NCI-H187 treated with DMSO at 0.1 percent for 48 hours (cell line): ENCODE measurements around the gene DLGAP3.

ENCODE experiments used
- DNase-seq: peaks from one replicate; lab custom pipeline; 2025; lab: John Stamatoyannopoulos, UW

DLGAP3 gene

DNA sequence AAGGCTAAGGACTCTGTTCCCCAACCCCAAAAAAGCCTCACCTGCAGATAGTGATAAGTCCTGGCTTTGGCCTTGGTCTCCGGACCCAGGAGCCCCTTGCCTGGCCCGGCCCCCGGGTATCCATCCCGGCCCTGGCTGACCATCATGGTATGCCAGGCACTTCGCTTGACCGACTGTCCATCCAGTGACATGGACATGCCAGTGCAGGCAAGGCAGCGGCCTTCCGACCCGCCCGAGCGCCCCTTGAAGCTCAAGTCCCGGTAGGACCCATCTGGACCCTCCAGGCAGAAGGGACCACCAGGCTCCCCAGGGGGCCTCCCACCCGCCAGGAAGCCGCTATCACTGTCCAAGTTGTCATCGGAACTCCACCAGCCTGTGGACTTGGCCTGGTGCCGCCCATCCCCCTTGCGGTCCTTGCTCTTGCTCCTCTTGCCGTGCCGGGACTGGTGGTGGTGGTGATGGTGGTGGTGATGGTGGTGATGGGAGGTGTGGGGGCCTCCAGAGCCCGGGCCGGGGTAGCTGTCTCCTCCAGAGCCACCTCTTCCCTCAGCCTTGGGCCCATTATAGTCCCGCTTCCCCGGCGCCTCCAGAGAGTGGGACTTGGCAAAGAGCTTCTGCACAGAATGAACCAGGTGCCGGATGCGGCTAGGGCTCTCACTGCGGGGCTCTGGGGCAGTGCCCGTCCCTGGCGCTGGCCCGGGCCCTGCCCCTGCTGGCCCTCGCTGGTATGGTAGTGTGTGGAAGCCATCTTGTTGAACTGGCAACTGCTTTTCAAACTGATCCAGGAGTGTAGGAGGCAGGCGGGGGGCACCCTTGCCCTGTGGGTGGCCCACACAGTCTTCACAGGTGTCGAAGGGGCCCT is 25.0 kb downstream of the DLGAP3 start:
- DNase-seq, result no peak

- no peak for DNase-seq
Measured at GRCh38 chr1:34901919-34902318, 27.5 kb downstream of the DLGAP3 start.

DNA sequence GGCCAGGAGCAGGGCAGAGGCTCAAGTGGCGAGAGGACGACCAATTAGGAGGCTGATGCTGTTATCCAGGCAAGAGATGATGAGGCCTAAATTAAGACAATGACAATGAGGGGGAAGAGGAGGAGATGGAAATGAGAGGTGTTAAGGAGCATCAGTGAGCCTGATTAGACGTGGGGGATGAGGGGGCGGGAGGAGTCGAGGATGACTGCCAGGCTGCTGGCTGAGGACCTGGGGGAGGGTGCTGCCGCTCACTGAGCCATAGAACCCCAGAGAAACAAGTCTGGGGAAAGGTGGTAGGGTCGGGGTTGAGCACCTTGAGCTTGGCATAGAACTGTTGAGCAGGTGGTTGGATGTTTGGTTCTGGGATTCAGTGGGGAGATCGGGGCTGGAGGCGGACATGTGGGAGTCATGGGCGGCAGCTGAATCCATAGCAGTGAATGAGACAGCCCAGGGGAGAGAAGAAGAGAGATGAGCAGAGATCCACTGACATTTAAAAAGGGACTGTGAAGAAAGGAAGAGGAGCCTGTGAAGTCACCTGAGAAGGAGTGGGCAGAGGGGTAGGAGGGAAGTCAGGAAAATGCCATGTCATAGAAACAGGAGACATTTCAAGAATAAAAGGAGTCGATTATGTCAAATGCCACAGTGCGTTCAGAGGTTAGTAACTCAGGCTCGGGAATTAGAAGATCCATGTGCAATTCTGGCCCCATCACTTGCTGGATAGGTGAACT is 28.5 kb downstream of the DLGAP3 start:
- DNase-seq, result no peak

- DNase-seq, result no peak
Measured at GRCh38 chr1:34899906-34900305, 29.5 kb downstream of the DLGAP3 start.

DNA sequence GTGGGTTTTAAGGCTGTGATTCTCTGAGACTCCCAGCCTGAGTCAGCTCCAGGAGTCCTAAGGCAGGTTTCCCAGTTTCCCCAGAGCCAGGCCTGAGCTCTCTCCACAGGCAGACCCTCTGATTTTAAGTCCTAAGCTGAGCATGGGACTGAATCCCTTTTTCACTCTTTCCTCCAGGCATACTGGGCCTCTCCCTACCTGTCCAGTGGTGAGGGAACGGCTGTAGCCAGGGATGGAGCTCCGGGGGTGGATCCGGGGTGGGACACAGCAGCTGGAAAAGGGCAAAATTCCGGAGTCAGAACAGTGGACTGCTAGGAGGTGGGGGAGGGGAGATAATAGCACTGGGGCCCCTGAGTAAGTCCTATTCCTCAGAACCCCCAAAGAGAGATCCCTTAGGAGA is 30.0 kb downstream of the DLGAP3 start:
- DNase-seq, result no peak

DNA sequence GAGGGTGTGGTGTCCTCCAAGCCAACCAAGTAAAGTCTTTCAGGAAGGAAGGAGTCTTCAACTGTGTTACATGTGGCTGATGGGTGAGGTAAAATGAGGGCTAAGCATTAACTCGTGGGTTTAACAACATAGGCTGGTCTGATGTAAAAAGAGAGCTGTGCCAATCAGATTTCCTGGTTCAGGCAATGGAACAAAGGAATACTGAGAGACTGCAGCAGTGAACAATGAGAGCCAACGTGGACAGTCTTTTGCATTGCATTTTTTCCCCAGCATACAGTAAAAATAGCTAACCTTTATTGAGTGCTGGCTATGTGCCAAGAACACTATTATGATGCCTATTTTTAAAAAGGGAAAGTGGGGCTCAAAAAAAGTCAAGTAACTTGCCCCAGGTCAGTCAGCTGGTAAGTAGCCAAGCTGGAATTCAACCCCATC is 31.1 kb downstream of the DLGAP3 start:
- no peak for DNase-seq

- no peak for DNase-seq
Measured at GRCh38 chr1:34896612-34897011, 32.8 kb downstream of the DLGAP3 start.

GRCh38 chr1:34889705-34890104 is 39.7 kb downstream of the DLGAP3 start:
- no peak for DNase-seq

GRCh38 chr1:34887593-34887992 is 41.9 kb downstream of the DLGAP3 start:
- no peak for DNase-seq

GRCh38 chr1:34885405-34886247 is 43.8 kb downstream of the DLGAP3 start:
- DNase-seq, result no peak

GRCh38 chr1:34884961-34885360 is 44.5 kb downstream of the DLGAP3 start:
- no peak for DNase-seq

GRCh38 chr1:34884536-34884935 is 44.9 kb downstream of the DLGAP3 start:
- DNase-seq, result no peak

DNA sequence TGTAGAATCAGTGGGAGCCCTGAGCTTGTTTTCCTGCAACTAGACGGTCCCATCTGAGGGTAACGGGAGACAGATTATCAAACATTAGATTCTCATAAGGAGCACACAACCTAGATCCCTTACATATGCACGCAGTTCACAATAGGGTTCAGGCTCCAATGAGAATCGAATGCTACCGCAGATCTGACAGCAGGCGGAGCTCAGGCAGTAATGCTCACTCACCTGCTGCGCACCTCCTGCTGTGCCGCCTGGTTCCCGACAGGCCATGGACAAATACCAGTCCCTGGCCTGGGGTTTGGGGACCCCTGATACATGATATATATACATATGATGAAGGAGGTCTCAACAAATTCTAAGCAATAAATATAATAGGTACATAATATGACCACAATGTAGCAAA is 50.2 kb downstream of the DLGAP3 start:
- no peak for DNase-seq

DNA sequence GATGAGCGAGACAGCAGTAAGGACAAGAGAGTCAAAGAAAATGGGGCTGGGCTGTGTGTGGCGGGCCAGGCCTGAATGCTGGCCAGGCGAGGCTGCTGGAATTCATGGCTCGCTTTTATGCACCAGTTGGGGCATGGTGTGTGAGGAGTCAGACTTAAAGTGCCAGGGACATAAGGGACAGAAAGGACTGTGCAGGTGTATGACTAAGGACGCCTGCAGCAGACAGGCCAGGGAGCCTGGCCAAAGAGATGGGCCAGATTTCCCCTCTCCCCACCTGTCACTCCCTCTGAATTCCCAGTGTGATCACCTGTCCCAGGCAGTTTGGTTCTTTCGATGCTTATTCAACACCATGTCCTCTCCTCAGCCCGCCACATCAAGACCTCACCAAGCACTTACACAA is 53.0 kb downstream of the DLGAP3 start:
- no peak for DNase-seq

DNA sequence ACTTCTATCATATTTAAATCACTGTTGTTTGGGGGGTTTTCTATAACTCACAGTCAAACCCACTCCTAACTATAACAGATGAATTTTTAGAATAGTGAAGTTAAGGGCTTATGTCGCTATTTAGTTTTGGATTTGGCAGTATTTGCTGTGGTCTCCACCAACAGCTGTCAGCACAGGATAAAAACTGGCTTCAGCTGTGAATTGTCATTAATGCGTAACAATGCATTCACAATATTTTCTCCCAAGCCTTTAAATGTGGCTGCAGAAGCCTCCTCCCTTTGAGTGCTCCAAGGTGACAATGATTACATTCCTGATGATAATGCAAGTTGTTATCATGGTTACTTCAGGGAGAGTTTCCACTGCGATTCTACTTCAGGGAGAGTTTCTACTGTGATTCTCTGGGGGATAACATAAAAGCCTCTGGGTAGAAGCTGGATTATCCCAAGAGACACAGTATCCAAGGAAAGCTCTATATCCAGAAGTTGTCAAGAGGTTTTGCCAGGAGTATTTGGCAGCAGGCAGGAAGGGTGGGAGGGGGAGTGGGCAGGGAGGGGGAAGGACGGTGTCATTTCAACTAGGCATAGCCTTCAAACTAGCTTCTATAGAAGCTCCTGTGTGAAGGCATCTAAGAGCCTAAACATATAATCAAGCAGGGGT is 55.0 kb downstream of the DLGAP3 start:
- no peak for DNase-seq

- no peak for DNase-seq
Measured at GRCh38 chr1:34872133-34872503, 57.3 kb downstream of the DLGAP3 start.

DNA sequence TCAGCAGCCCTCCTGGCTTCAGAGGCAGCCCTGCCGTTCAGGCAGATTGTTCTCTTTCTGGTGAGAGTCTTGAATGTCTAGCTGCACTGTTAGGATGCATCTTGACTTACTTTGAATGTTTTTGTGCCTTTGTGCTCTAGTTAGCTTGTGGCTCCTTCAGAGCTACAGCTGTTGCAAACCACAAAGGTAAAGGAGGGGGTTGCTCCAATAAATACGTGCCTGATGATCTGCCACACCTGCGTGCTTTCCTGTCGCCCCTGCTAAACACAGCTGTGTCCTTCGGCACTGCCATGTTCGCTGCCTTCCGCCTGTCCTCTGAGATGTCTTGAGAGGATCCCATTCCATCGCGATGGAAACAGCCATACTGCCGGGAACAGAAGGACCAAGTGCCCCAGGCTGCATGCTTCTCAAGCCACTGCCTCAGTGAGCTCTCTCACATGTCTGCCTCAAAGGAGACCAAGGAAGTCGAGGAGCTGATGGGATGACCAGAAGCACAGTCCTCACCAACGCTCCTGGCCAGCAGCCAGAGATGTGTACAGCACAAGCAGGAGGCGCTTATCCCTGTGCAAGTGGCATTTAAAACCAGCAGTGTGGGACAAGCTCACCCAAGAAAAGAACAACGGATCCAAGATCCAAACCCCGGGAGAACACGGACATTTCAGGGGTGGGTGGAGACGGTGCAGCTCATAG is 57.9 kb downstream of the DLGAP3 start:
- no peak for DNase-seq

- DNase-seq, result no peak
Measured at GRCh38 chr1:34870395-34870794, 59.1 kb downstream of the DLGAP3 start.

- no peak for DNase-seq
Measured at GRCh38 chr1:34869760-34870159, 59.7 kb downstream of the DLGAP3 start.

DNA sequence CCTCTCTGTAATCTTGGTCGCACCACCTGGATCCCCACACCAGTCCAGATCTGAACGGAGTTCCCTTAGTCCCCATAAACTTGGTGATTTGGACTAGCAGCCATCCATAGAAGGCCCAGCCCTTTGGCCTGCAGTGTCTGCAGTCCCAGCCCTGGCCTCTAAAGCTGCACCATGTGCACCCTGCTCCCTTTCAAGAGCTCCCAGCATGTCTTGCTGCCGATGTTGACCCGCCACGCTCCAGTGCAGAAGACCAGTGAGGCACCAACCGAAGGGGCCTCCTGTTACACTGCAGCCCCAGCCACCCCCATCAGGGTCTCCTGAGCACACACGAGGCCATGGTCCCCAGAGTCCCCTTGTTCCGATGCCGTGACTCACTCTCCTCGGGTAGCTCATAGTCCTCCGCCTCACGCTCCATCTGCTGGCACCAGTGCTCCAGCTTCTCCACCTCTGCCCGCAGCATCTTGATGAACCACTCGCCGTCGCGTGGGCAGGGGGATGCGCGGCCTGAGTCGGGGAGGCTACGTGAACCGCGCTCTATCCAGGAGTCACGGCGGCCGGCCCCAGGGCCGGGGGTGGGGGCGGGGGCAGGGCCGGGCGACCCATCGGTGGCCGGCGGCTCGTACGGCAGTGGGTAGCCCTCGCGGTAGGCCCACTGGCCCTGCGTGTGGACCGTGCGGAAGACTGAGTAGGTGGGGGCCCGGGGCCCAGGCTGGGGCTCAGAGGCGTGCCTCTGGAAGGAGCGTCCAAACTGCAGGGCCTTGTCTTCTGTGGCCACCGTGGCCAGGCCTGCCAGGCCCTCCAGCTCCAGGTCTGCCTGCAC is 61.0 kb downstream of the DLGAP3 start:
- DNase-seq, result no peak

- no peak for DNase-seq
Measured at GRCh38 chr1:34867415-34867814, 62.0 kb downstream of the DLGAP3 start.
